HepG2 (cell line): ENCODE measurements around the gene EFCAB8. TPM values are rescaled to one million over a fixed set of nuclear protein-coding genes. Genes with fewer than 3 reads are reported as not detected.

Experiments used
- CEBPG ChIP-seq: IDR thresholded peaks from 2 replicates; pipeline ENCODE4 v1.6.1; 2016
- ELF1 ChIP-seq: sonication (generic); formaldehyde crosslinking; IDR thresholded peaks from 2 replicates; pipeline ENCODE4 v1.4.0; 2020; ENCODE audit warnings: missing genetic modification reagents
- GTF2F1 ChIP-seq: fragments of 150-350 bp; IDR thresholded peaks from 2 replicates; pipeline ENCODE4 v1.6.1; 2014; ENCODE audit warnings: low read length
- HOXA7 ChIP-seq: sonication (generic); formaldehyde crosslinking; IDR thresholded peaks from 2 replicates; pipeline ENCODE4 v1.8.1; 2022; ENCODE audit warnings: mild to moderate bottlenecking, missing genetic modification reagents, moderate library complexity
- KLF16 ChIP-seq, 2 experiments: sonication (generic) in 1 of 2; formaldehyde crosslinking in 1 of 2; IDR thresholded peaks; 2 replicates each; pipeline versions ENCODE4 v1.6.1 to v1.8.0; 2016 to 2023; ENCODE audit warnings: missing genetic modification reagents in 2 of 2, missing compliant biosample characterization in 1 of 2
- KMT2A ChIP-seq: sonication (generic); formaldehyde crosslinking; IDR thresholded peaks from 2 replicates; pipeline ENCODE4 v1.4.0; 2020; ENCODE audit warnings: missing genetic modification reagents
- MXI1 ChIP-seq: IDR thresholded peaks from 3 replicates; pipeline ENCODE4 v1.6.1; 2012; ENCODE audit warnings: low read depth, low read length, inconsistent platforms, borderline replicate concordance
- NFATC3 ChIP-seq: sonication (generic); formaldehyde crosslinking; IDR thresholded peaks from 2 replicates; pipeline ENCODE4 v1.5.1; 2020; ENCODE audit warnings: mild to moderate bottlenecking, missing genetic modification reagents
- RXRA ChIP-seq: sonication (generic); formaldehyde crosslinking; IDR thresholded peaks from 2 replicates; pipeline ENCODE4 v1.5.1; 2020; ENCODE audit warnings: missing genetic modification reagents
- SALL1 ChIP-seq: sonication (generic); formaldehyde crosslinking; IDR thresholded peaks from 2 replicates; pipeline ENCODE4 v1.8.0; 2022; ENCODE audit warnings: mild to moderate bottlenecking, missing genetic modification reagents
- SMC3 ChIP-seq: IDR thresholded peaks from 2 replicates; pipeline ENCODE4 v1.6.1; 2011; ENCODE audit warnings: low read length, improper control_type of control experiment
- SRSF9 ChIP-seq: fragments of 200-400 bp; formaldehyde crosslinking; IDR thresholded peaks from 2 replicates; pipeline ENCODE4 v1.6.1; 2018; ENCODE audit warnings: borderline replicate concordance, mild to moderate bottlenecking, low read depth, low read length; ENCODE audit not compliant: insufficient read depth, poor library complexity, severe bottlenecking
- TARDBP ChIP-seq: sonication (generic); formaldehyde crosslinking; IDR thresholded peaks from 2 replicates; pipeline ENCODE4 v1.8.0; 2022; ENCODE audit warnings: mild to moderate bottlenecking, missing genetic modification reagents
- TOE1 ChIP-seq: sonication (generic); formaldehyde crosslinking; IDR thresholded peaks from 2 replicates; pipeline ENCODE4 v1.4.0; 2020; ENCODE audit warnings: mild to moderate bottlenecking, missing genetic modification reagents
- ZEB1 ChIP-seq: IDR thresholded peaks from 2 replicates; pipeline ENCODE4 v1.6.1; 2012; ENCODE audit warnings: mild to moderate bottlenecking, low read depth, inconsistent platforms; ENCODE audit not compliant: insufficient replicate concordance
- ZNF205 ChIP-seq: IDR thresholded peaks from 2 replicates; pipeline ENCODE4 v1.6.1; 2018; ENCODE audit warnings: missing biosample characterization, missing genetic modification reagents
- ZNF251 ChIP-seq: sonication (generic); formaldehyde crosslinking; IDR thresholded peaks from 2 replicates; pipeline ENCODE4 v1.9.0; 2021; ENCODE audit warnings: mild to moderate bottlenecking, missing genetic modification reagents
- ZNF547 ChIP-seq: sonication (generic); formaldehyde crosslinking; IDR thresholded peaks from 2 replicates; pipeline ENCODE4 v1.5.1; 2020; ENCODE audit warnings: mild to moderate bottlenecking, missing genetic modification reagents
- ZNF576 ChIP-seq: sonication (generic); formaldehyde crosslinking; IDR thresholded peaks from 2 replicates; pipeline ENCODE4 v1.4.0; 2020; ENCODE audit warnings: mild to moderate bottlenecking, missing genetic modification reagents
- ZNF841 ChIP-seq: sonication (generic); formaldehyde crosslinking; IDR thresholded peaks from 2 replicates; pipeline ENCODE4 v1.8.1; 2023; ENCODE audit warnings: missing genetic modification reagents, borderline replicate concordance
- ZSCAN9 ChIP-seq: IDR thresholded peaks from 2 replicates; pipeline ENCODE4 v1.6.1; 2016; ENCODE audit warnings: borderline replicate concordance
- ZZZ3 ChIP-seq: sonication (generic); formaldehyde crosslinking; IDR thresholded peaks from 2 replicates; pipeline ENCODE4 v1.4.0; 2020; ENCODE audit warnings: missing genetic modification reagents, mild to moderate bottlenecking, borderline replicate concordance
- polyA plus RNA-seq, 8 experiments: library from polyadenylated mRNA; depleted of rRNA in 3 of 8; stranded (reverse) in 7 of 8; unstranded in 1 of 8; fragments of >200 nt; fragmentation: Illumina TruSeq in 4 of 8; extraction: Trizol in 4 of 8; gene quantifications; 2 replicates each; pipeline versions ENCODE4 v1.2.1 to v1.2.3, GENCODE V29; 2011 to 2016; ENCODE audit warnings: low read depth in 4 of 8, missing spikeins in 1 of 8, mixed read lengths in 1 of 8; ENCODE audit not compliant: insufficient read depth in 1 of 8
- total RNA-seq, 5 experiments: library from RNA; depleted of rRNA; stranded (reverse); fragments of >200 nt; fragmentation: Illumina TruSeq; extraction: Trizol; gene quantifications; 2 replicates each; pipeline ENCODE4 v1.2.3, GENCODE V29; 2016; ENCODE audit warnings: low read depth in 1 of 5
- TF ChIP-seq, protein P1 (sequence below): sonication (generic); formaldehyde crosslinking; conservative IDR thresholded peaks from 2 replicates; pipeline ENCODE4 v1.8.0; 2022; ENCODE audit warnings: low read depth, missing genetic modification reagents
- TF ChIP-seq, protein P2 (sequence below): sonication (generic); formaldehyde crosslinking; IDR thresholded peaks from 2 replicates; pipeline ENCODE4 v1.4.0; 2020; ENCODE audit warnings: missing genetic modification reagents
- TF ChIP-seq, protein P3 (sequence below): sonication (generic); formaldehyde crosslinking; IDR thresholded peaks from 2 replicates; pipeline ENCODE4 v1.9.0; 2022; ENCODE audit warnings: low read depth, missing genetic modification reagents

EFCAB8 gene
- total and polyA plus RNA-seq, 2 of the 13 experiments (the other 11 are each of a cell fraction or from before 2014, with no cell fraction given) = 0.15 to 0.22 TPM

DNA sequence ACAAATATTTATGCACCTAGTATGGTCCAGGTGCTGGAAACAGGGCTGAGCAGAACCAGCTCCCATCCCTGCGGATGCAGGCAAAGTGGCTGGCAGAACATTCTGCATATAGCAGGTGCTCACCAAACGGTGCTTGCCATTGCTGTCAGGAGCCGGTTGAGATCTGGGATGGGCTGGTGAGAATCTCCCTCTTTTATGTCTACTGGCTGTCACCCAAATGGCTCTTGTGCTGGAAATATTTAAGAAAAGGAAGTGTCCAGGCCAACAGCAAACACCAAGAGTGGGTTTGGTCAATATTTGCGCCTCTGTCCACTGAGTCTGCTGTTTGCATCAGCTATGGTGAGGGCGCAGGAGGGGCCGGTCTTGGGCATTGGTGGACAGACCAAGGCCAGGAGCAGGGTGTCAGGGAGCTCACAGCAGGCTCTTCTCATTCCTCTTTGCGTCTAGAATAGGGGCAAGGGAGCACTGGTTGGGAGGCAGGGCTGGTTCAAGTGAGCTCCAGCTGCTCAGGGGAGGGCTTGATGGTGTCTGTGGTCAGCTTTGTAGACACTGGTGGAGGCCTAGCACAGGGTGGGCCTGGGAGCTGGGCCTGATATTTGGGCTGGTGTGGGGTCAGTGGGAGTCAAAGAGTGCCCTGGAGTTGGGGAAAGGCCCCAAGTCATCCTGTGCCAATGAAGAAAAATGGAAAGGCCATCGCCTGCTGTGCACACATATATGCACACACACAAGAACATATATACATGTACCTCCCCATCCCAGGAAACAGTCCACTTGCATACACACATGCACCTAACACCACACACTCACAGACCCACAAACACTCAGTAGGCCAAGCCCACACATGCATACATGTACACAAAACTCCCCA, 147.4 kb downstream of the EFCAB8 start (continued):
- TF ChIP-seq ZZZ3 (no peak), TOE1 (CRISPR knock-in tag) (no peak), ELF1 (peak; percentile 69; the same call in 1 of the 2 replicates), ZNF251 (CRISPR knock-in tag) (no peak; the same call in 1 of the 2 replicates), KLF16 (CRISPR knock-in tag; IDR thresholded peaks at IDR 0.05) (peak; percentile 64 to 95; a peak in 3 of 4 replicates), HOXA7 (0 out of 2 replicates have a peak, but pooled peaks have one; percentile 15), MXI1 (peak; percentile 15; the same call in 1 of the 3 replicates), RXRA (CRISPR knock-in tag) (peak; percentile 82), NFATC3 (peak; percentile 58; the same call in 1 of the 2 replicates), ZNF576 (CRISPR knock-in tag) (no peak), ZNF205 (peak; percentile 94), TARDBP (CRISPR knock-in tag) (peak; percentile 99), ZEB1 (peak; percentile 85), CEBPG (CRISPR knock-in tag) (peak; percentile 99), ZNF547 (CRISPR knock-in tag) (peak; percentile 86), SRSF9 (no peak), GTF2F1 (no peak), ZNF841 (no peak), SMC3 (peak; percentile 22; the same call in 1 of the 2 replicates), KMT2A (CRISPR knock-in tag) (no peak; the same call in 1 of the 2 replicates), ZSCAN9 (peak; percentile 98), SALL1 (peak; percentile 99)
- TF ChIP-seq, protein P1, sequence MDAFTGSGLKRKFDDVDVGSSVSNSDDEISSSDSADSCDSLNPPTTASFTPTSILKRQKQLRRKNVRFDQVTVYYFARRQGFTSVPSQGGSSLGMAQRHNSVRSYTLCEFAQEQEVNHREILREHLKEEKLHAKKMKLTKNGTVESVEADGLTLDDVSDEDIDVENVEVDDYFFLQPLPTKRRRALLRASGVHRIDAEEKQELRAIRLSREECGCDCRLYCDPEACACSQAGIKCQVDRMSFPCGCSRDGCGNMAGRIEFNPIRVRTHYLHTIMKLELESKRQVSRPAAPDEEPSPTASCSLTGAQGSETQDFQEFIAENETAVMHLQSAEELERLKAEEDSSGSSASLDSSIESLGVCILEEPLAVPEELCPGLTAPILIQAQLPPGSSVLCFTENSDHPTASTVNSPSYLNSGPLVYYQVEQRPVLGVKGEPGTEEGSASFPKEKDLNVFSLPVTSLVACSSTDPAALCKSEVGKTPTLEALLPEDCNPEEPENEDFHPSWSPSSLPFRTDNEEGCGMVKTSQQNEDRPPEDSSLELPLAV (CRISPR knock-in tag) = no peak
- TF ChIP-seq, protein P2, sequence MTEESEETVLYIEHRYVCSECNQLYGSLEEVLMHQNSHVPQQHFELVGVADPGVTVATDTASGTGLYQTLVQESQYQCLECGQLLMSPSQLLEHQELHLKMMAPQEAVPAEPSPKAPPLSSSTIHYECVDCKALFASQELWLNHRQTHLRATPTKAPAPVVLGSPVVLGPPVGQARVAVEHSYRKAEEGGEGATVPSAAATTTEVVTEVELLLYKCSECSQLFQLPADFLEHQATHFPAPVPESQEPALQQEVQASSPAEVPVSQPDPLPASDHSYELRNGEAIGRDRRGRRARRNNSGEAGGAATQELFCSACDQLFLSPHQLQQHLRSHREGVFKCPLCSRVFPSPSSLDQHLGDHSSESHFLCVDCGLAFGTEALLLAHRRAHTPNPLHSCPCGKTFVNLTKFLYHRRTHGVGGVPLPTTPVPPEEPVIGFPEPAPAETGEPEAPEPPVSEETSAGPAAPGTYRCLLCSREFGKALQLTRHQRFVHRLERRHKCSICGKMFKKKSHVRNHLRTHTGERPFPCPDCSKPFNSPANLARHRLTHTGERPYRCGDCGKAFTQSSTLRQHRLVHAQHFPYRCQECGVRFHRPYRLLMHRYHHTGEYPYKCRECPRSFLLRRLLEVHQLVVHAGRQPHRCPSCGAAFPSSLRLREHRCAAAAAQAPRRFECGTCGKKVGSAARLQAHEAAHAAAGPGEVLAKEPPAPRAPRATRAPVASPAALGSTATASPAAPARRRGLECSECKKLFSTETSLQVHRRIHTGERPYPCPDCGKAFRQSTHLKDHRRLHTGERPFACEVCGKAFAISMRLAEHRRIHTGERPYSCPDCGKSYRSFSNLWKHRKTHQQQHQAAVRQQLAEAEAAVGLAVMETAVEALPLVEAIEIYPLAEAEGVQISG (CRISPR knock-in tag) = peak; percentile 86
- TF ChIP-seq, protein P3, sequence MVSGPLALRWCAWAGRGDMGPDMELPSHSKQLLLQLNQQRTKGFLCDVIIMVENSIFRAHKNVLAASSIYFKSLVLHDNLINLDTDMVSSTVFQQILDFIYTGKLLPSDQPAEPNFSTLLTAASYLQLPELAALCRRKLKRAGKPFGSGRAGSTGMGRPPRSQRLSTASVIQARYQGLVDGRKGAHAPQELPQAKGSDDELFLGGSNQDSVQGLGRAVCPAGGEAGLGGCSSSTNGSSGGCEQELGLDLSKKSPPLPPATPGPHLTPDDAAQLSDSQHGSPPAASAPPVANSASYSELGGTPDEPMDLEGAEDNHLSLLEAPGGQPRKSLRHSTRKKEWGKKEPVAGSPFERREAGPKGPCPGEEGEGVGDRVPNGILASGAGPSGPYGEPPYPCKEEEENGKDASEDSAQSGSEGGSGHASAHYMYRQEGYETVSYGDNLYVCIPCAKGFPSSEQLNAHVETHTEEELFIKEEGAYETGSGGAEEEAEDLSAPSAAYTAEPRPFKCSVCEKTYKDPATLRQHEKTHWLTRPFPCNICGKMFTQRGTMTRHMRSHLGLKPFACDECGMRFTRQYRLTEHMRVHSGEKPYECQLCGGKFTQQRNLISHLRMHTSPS (CRISPR knock-in tag) = peak; percentile 94
